ENCODE data around the gene PSMC2. TPM values are rescaled to one million over a fixed set of nuclear protein-coding genes. Genes with fewer than 3 reads are reported as not detected.
A peak's percentile ranks its signal among the peaks of the same experiment; 100 is the strongest.

PSMC2 gene
- total RNA-seq, 1 experiment from 2014 or later: 171 TPM

DNA sequence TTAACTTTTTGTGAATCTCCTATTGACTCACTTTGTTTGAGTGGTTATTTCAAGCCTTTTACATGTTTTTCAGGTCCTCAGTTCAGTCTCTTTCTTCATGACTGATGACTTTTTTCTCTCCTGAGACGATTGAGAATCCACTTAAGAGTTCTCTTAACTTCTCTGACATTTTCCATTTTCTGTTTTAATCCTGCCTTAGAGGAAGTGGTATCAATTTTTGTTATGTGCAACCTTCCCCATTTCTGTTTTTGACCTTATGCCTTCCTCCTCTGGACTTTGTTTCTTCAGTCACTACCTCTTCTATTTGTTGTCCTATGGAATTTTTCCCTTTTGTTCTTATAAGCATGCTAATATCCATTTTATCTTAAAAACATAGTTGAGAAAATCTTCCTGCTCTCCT is 2.4 kb downstream of the PSMC2 start:
- DNase-seq (ENCODE audit: low read depth, low spot score) (no peak), ATAC-seq (no peak)
- no peaks in the 10 kb centered on the region for H3K9me3 ChIP-seq (ENCODE audit: control insufficient read depth, insufficient read depth, low read depth, low read length)
- in situ Hi-C loops (cut with HindIII; ENCODE audit: low pct_unique_long_range_greater_than_20kb, low sequenced_read_pairs) (no loop called here), intact Hi-C loops (cut with micrococcal nuclease; ENCODE audit: unreplicated experiment) (no loop called here)
- peaks cover 9% of the 10 kb centered on the region for H3K36me3 ChIP-seq (ENCODE audit: control insufficient read depth, insufficient read depth, low read length)
- TF ChIP-seq POLR2AphosphoS5 (IDR thresholded peaks at IDR 0.05; ENCODE audit: low read depth, low read length) (no peak), TCF7L2 (IDR thresholded peaks at IDR 0.05; ENCODE audit: low read depth, low read length) (no peak), SIN3A (IDR thresholded peaks at IDR 0.05; ENCODE audit: borderline replicate concordance, insufficient read depth, low read depth, low read length) (no peak)
- TF ChIP-seq, protein P1, sequence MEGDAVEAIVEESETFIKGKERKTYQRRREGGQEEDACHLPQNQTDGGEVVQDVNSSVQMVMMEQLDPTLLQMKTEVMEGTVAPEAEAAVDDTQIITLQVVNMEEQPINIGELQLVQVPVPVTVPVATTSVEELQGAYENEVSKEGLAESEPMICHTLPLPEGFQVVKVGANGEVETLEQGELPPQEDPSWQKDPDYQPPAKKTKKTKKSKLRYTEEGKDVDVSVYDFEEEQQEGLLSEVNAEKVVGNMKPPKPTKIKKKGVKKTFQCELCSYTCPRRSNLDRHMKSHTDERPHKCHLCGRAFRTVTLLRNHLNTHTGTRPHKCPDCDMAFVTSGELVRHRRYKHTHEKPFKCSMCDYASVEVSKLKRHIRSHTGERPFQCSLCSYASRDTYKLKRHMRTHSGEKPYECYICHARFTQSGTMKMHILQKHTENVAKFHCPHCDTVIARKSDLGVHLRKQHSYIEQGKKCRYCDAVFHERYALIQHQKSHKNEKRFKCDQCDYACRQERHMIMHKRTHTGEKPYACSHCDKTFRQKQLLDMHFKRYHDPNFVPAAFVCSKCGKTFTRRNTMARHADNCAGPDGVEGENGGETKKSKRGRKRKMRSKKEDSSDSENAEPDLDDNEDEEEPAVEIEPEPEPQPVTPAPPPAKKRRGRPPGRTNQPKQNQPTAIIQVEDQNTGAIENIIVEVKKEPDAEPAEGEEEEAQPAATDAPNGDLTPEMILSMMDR (IDR thresholded peaks at IDR 0.05): no peak
- TF ChIP-seq, protein P2, sequence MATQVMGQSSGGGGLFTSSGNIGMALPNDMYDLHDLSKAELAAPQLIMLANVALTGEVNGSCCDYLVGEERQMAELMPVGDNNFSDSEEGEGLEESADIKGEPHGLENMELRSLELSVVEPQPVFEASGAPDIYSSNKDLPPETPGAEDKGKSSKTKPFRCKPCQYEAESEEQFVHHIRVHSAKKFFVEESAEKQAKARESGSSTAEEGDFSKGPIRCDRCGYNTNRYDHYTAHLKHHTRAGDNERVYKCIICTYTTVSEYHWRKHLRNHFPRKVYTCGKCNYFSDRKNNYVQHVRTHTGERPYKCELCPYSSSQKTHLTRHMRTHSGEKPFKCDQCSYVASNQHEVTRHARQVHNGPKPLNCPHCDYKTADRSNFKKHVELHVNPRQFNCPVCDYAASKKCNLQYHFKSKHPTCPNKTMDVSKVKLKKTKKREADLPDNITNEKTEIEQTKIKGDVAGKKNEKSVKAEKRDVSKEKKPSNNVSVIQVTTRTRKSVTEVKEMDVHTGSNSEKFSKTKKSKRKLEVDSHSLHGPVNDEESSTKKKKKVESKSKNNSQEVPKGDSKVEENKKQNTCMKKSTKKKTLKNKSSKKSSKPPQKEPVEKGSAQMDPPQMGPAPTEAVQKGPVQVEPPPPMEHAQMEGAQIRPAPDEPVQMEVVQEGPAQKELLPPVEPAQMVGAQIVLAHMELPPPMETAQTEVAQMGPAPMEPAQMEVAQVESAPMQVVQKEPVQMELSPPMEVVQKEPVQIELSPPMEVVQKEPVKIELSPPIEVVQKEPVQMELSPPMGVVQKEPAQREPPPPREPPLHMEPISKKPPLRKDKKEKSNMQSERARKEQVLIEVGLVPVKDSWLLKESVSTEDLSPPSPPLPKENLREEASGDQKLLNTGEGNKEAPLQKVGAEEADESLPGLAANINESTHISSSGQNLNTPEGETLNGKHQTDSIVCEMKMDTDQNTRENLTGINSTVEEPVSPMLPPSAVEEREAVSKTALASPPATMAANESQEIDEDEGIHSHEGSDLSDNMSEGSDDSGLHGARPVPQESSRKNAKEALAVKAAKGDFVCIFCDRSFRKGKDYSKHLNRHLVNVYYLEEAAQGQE (IDR thresholded peaks at IDR 0.05; ENCODE audit: insufficient read depth in 1 of 2, low read depth in 2 of 2, low read length in 1 of 2): no peak
- ChIA-PET CTCF (no interaction called here), POLR2A (no interaction called here)
- peaks cover 19% of the 10 kb centered on the region for H3K4me1 ChIP-seq (ENCODE audit: control insufficient read depth, insufficient read depth, low read length)
- no peaks in the 10 kb centered on the region for H3K27me3 ChIP-seq (ENCODE audit: control insufficient read depth, insufficient read depth, low read length)
- no peak overlapping the region for H3K27ac ChIP-seq (ENCODE audit: low read length)
- H3K4me3 ChIP-seq (ENCODE audit: low read depth in 2 of 2, low read length in 2 of 2): peak overlapping the region; percentile 87; a peak in 3 of 4 replicates
- no TSS peak for BruUV-seq (replicated peaks)

DNA sequence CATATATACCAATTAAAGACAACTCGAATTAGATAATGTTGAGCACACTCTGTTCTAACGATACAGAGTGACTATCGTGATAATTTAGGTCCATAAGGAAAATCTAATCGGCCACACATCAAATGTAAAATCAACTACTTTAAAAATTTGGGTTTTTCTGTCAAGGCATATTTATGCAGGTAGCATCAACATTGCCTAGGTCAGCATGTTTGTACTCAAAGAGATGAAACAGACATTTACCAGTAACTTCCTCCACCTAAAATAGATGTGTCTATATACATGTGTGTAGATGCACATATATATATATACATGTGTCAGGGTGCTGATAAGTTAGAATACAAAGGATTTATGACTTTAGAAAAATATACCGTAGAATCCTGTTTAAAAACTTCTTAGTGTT is 22.0 kb downstream of the PSMC2 start:
- no peaks in the 10 kb centered on the region for H3K4me1 ChIP-seq (ENCODE audit: control insufficient read depth, insufficient read depth, low read length)
- TF ChIP-seq, protein P1 (IDR thresholded peaks at IDR 0.05): no peak
- TF ChIP-seq TCF7L2 (IDR thresholded peaks at IDR 0.05; ENCODE audit: low read depth, low read length) (no peak), POLR2AphosphoS5 (IDR thresholded peaks at IDR 0.05; ENCODE audit: low read depth, low read length) (no peak), SIN3A (IDR thresholded peaks at IDR 0.05; ENCODE audit: borderline replicate concordance, insufficient read depth, low read depth, low read length) (no peak)
- no TSS peak for BruUV-seq (replicated peaks)
- H3K9me3 ChIP-seq (ENCODE audit: control insufficient read depth, insufficient read depth, low read depth, low read length): no peaks in the 10 kb centered on the region
- in situ Hi-C loops (cut with HindIII; ENCODE audit: low pct_unique_long_range_greater_than_20kb, low sequenced_read_pairs) (no loop called here), intact Hi-C loops (cut with micrococcal nuclease; ENCODE audit: unreplicated experiment) (no loop called here)
- no peaks in the 10 kb centered on the region; the same call in 1 of the 2 replicates for H3K27me3 ChIP-seq (ENCODE audit: control insufficient read depth, insufficient read depth, low read length)
- ATAC-seq (no peak), DNase-seq (ENCODE audit: low read depth, low spot score) (no peak)
- H3K4me3 ChIP-seq (ENCODE audit: low read depth in 2 of 2, low read length in 2 of 2): no peak overlapping the region
- peaks cover 31% of the 10 kb centered on the region for H3K36me3 ChIP-seq (ENCODE audit: control insufficient read depth, insufficient read depth, low read length)
- no peak overlapping the region for H3K27ac ChIP-seq (ENCODE audit: low read length)
- ChIA-PET POLR2A (no interaction called here), CTCF (no interaction called here)
